D721Med (cell line): ENCODE results near the gene TLX2.
A peak's percentile ranks its signal among the peaks of the same experiment; 100 is the strongest.

Experiments
- DNase-seq: peaks from one replicate; pipeline ENCODE4 v3.0.0; 2011; ENCODE audit warnings: low spot score; ENCODE audit not compliant: insufficient read length
- FAIRE-seq: peaks from 2 replicates; lab custom pipeline; 2011; peaks lifted over from hg19 to GRCh38; lab: Jason Lieb, UNC
- CTCF ChIP-seq: IDR thresholded peaks from 2 replicates; pipeline ENCODE4 v1.5.1; 2012; ENCODE audit warnings: mild to moderate bottlenecking, control low read depth; ENCODE audit not compliant: insufficient read depth; ENCODE audit errors: missing control alignments

The TLX2 gene

GRCh38 chr2:74502720-74503505, 11.3 kb upstream of the TLX2 start:
- peak; percentile 37 for TF ChIP-seq CTCF
- FAIRE-seq (no peak), DNase-seq (no peak)

- no peak for TF ChIP-seq CTCF
- FAIRE-seq = no peak
- no peak for DNase-seq
Observed at GRCh38 chr2:74503506-74504475, 10.5 kb upstream of the TLX2 start.

- TF ChIP-seq CTCF = no peak
- DNase-seq = no peak
- FAIRE-seq = no peak
Observed at GRCh38 chr2:74504591-74504990, 9.7 kb upstream of the TLX2 start.

GRCh38 chr2:74505448-74506246, 8.6 kb upstream of the TLX2 start:
- FAIRE-seq = no peak
- TF ChIP-seq CTCF = no peak
- no peak for DNase-seq

- TF ChIP-seq CTCF = peak; percentile 58
- FAIRE-seq = no peak
- peak; percentile 93 for DNase-seq
Observed at GRCh38 chr2:74507145-74507925, 6.9 kb upstream of the TLX2 start, which contains the start of gene PCGF1. Gene PCGF1, minus strand, starts transcription at chr2:74507695. Its CDS starts 27 bp downstream, at chr2:74507668.

- no peak for DNase-seq
- no peak for TF ChIP-seq CTCF
- no peak for FAIRE-seq
Observed at GRCh38 chr2:74507926-74508520, 6.2 kb upstream of the TLX2 start.
